ENCODE results near the gene ADAM19. TPM values are rescaled to one million over a fixed set of nuclear protein-coding genes. Genes with fewer than 3 reads are reported as not detected.

Gene ADAM19
- polyA plus RNA-seq, 4 donors, result 0.67 to 6.5 (median 2.2) TPM

DNA sequence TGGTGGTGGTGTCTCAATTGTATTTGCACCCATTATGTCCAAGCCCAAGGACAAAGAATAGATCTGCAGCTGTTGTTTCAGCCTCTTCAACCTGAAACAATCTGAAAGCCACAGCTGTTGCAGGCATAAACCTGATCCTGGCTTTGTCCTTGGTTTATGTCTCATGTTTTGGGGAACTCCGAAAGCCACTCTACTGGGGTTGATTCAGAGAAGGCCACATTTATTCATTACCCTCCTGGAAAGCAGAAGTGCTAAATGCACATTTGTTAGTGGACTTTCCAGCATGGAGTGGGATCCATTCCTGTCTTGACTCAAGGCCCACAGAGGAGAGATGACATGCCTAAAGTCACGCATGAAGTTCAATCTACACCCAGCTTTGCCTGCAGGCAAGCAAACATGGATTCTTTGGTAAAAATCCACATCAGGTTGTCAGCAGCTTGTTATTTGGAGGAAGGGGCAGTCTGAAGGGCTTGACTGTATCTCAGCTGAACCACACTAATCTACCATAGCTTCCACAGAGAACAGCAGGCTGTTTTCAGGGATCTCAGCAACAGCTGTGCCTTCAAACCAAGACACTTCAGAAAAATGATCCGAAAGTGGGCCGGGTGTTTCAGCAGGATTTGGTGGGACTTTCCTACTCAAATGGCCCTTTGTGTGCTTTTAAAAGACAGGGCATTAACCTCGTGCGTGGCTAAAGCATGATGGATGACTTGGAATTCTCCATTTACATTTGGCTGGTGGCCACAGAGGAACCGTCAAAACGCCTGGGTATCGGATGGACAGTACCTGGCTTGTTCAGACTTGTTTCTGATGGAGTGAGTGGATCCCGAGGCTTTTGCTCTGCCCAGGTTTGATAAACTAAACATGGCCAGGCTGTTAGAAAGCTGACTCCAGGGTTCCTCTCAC lies 36.2 kb upstream of the ADAM19 start:
- Histone ChIP-seq H3K27ac (ENCODE audit: low read depth in 1 of 3, low read length in 2 of 3) (peak overlapping the region in 1 of 3 donors; percentile 52), H3K27me3 (ENCODE audit: control insufficient read depth in 3 of 3, insufficient read depth in 3 of 3, low read length in 3 of 3) (no peaks in the 10 kb centered on the region), H3K9me3 (ENCODE audit: control insufficient read depth in 2 of 2, insufficient read depth in 1 of 2, low read depth in 1 of 2, low read length in 1 of 2) (no peaks in the 10 kb centered on the region), H3K4me1 (ENCODE audit: control insufficient read depth in 3 of 3, insufficient read depth in 2 of 3, low read depth in 1 of 3, low read length in 2 of 3) (peaks cover 0 to 12% (median 2%) of the 10 kb centered on the region in 3 donors), H3K4me3 (ENCODE audit: low read depth in 1 of 3, low read length in 3 of 3) (no peak overlapping the region), H3K36me3 (ENCODE audit: control insufficient read depth in 3 of 3, insufficient read depth in 2 of 3, low read depth in 1 of 3, low read length in 3 of 3) (no peaks in the 10 kb centered on the region)
- WGBS, 3 donors, result 74 to 93% (median 88%) methylated on average over 10 of the region's 10 CpGs
- DNase-seq, result no peak
- no peak for FAIRE-seq

DNA sequence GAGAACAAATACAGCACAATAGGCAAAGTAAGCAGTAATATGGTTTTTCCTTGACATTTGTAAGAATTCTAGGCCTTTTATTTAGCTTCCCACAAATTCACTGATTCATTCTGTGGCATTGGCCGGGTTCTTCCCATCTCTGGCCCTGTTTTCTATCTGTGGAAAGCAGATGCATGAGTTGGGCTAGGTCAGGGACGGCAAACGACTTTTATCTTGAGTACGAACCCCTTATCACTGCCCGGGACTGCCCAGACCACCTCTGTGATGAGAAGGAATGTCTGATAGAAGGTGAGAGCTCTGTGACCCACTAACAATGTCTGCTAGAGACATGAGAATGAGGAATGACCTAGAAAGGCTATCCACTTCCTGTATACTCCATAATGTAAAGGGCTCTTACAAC lies 35.4 kb upstream of the ADAM19 start:
- Histone ChIP-seq H3K27ac (ENCODE audit: low read depth in 1 of 3, low read length in 2 of 3) (no peak overlapping the region), H3K4me1 (ENCODE audit: control insufficient read depth in 3 of 3, insufficient read depth in 2 of 3, low read depth in 1 of 3, low read length in 2 of 3) (peaks cover 0 to 12% (median 2%) of the 10 kb centered on the region in 3 donors), H3K4me3 (ENCODE audit: low read depth in 1 of 3, low read length in 3 of 3) (no peak overlapping the region), H3K36me3 (ENCODE audit: control insufficient read depth in 3 of 3, insufficient read depth in 2 of 3, low read depth in 1 of 3, low read length in 3 of 3) (no peaks in the 10 kb centered on the region), H3K9me3 (ENCODE audit: control insufficient read depth in 2 of 2, insufficient read depth in 1 of 2, low read depth in 1 of 2, low read length in 1 of 2) (no peaks in the 10 kb centered on the region), H3K27me3 (ENCODE audit: control insufficient read depth in 3 of 3, insufficient read depth in 3 of 3, low read length in 3 of 3) (no peaks in the 10 kb centered on the region)
- FAIRE-seq (no peak), DNase-seq (no peak)
- 78 to 85% (median 85%) methylated on average over 5 of the region's 5 CpGs for WGBS, 3 donors

DNA sequence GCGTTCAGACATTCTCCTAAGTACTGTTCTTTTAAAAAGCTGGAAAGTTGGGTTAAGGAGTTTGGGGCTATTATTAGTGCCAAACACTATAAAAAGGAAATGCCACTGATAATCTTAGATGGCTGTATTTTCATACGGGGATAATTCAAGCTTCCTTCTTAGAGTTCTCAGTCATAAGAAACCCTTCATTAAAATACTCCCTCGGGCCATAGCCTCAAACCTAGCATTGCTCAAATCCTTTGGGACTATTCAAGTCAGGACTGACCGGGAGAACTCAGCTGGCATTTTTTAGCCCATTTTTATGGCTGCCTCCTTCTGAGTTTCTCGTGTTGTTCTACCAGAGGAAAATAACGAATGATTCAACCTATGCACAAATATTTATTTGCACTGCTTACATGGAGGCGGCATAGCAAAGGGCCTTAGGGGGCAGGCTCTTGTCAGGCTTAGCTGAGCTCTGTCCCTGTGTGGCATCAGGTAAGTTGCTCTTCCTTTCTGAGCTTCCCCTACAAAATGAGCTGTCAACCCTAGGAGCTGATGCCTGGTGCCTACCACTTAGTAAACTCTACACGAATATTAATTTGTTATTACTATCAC lies 33.5 kb upstream of the ADAM19 start:
- 75 to 78% (median 78%) methylated on average over 8 of the region's 8 CpGs for WGBS, 3 donors
- FAIRE-seq (no peak), DNase-seq (no peak)
- H3K27ac ChIP-seq (ENCODE audit: low read depth in 1 of 3, low read length in 2 of 3), result no peak overlapping the region
- no peaks in the 10 kb centered on the region for H3K36me3 ChIP-seq (ENCODE audit: control insufficient read depth in 3 of 3, insufficient read depth in 2 of 3, low read depth in 1 of 3, low read length in 3 of 3)
- no peaks in the 10 kb centered on the region for H3K9me3 ChIP-seq (ENCODE audit: control insufficient read depth in 2 of 2, insufficient read depth in 1 of 2, low read depth in 1 of 2, low read length in 1 of 2)
- no peaks in the 10 kb centered on the region for H3K27me3 ChIP-seq (ENCODE audit: control insufficient read depth in 3 of 3, insufficient read depth in 3 of 3, low read length in 3 of 3)
- H3K4me3 ChIP-seq (ENCODE audit: low read depth in 1 of 3, low read length in 3 of 3), result no peak overlapping the region
- peaks cover 0 to 12% (median 2%) of the 10 kb centered on the region in 3 donors for H3K4me1 ChIP-seq (ENCODE audit: control insufficient read depth in 3 of 3, insufficient read depth in 2 of 3, low read depth in 1 of 3, low read length in 2 of 3)

DNA sequence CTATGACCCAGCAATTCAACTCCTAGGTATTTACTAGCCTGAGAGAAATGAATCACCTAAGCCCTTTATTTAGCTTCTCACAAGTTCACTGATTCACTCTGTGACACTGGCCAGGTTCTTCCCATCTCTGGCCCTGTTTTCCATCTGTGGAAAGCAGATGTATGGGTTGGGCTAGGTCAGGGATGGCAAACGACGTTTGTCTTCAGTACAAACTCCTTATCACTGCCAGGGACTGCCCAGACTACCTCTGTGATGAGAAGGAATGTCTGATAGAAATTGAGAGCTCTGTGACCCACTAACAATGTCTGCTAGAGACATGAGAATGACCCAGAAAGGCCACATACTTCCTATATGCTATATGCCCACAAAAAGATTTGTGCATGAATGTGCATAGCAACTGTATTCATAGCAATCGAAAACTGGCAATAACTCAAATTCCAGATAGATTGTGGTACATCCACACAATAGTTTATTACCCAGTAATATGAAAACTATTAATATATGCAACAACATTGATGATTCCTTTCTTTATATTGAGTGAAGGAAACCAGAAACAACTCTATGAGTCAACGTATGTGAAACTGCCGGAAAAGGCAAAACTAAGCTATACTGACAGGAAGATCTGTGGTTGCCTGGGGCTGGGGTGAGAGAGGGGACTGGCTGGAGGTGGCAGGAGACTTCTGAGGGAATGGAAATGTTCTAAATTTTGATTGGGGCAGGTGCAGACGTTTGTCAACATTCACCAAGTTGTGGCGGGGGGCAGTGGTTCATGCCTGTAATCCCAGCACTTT lies 32.0 kb upstream of the ADAM19 start:
- Histone ChIP-seq H3K27ac (ENCODE audit: low read depth in 1 of 3, low read length in 2 of 3) (peak overlapping the region in 1 of 3 donors; percentile 55), H3K36me3 (ENCODE audit: control insufficient read depth in 3 of 3, insufficient read depth in 2 of 3, low read depth in 1 of 3, low read length in 3 of 3) (no peaks in the 10 kb centered on the region), H3K4me1 (ENCODE audit: control insufficient read depth in 3 of 3, insufficient read depth in 2 of 3, low read depth in 1 of 3, low read length in 2 of 3) (peaks cover 0 to 2% (median 0%) of the 10 kb centered on the region in 3 donors), H3K4me3 (ENCODE audit: low read depth in 1 of 3, low read length in 3 of 3) (no peak overlapping the region), H3K9me3 (ENCODE audit: control insufficient read depth in 2 of 2, insufficient read depth in 1 of 2, low read depth in 1 of 2, low read length in 1 of 2) (no peaks in the 10 kb centered on the region), H3K27me3 (ENCODE audit: control insufficient read depth in 3 of 3, insufficient read depth in 3 of 3, low read length in 3 of 3) (no peaks in the 10 kb centered on the region)
- DNase-seq, result peak in 1 of 2 donors; percentile 49
- no peak for FAIRE-seq
- 44 to 58% (median 46%) methylated on average over 7 of the region's 7 CpGs for WGBS, 3 donors

DNA sequence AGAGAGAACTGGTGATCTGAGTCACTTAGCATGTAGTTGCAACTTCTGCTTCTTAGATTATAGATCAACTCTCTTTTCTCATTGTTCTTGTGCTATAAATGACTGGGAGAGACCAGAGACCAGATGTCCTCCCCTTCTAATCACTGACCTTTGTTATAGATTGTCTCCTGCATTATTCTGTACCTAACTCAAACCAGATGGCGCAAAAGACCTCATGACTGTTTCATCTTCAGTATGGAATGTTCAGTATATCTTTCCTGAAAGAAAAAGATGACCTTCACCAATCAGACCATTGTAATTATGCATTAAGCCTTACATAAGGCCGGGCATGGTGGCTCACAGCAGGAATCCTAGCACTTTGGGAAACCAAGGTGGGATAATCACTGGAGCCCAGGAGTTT lies 30.5 kb upstream of the ADAM19 start:
- FAIRE-seq, result no peak
- WGBS, 3 donors, result 94 to 98% (median 95%) methylated on average over 2 of the region's 2 CpGs
- Histone ChIP-seq H3K4me3 (ENCODE audit: low read depth in 1 of 3, low read length in 3 of 3) (no peak overlapping the region), H3K36me3 (ENCODE audit: control insufficient read depth in 3 of 3, insufficient read depth in 2 of 3, low read depth in 1 of 3, low read length in 3 of 3) (no peaks in the 10 kb centered on the region), H3K4me1 (ENCODE audit: control insufficient read depth in 3 of 3, insufficient read depth in 2 of 3, low read depth in 1 of 3, low read length in 2 of 3) (no peaks in the 10 kb centered on the region), H3K27me3 (ENCODE audit: control insufficient read depth in 3 of 3, insufficient read depth in 3 of 3, low read length in 3 of 3) (no peaks in the 10 kb centered on the region), H3K27ac (ENCODE audit: low read depth in 1 of 3, low read length in 2 of 3) (no peak overlapping the region), H3K9me3 (ENCODE audit: control insufficient read depth in 2 of 2, insufficient read depth in 1 of 2, low read depth in 1 of 2, low read length in 1 of 2) (no peaks in the 10 kb centered on the region)
- no peak for DNase-seq

DNA sequence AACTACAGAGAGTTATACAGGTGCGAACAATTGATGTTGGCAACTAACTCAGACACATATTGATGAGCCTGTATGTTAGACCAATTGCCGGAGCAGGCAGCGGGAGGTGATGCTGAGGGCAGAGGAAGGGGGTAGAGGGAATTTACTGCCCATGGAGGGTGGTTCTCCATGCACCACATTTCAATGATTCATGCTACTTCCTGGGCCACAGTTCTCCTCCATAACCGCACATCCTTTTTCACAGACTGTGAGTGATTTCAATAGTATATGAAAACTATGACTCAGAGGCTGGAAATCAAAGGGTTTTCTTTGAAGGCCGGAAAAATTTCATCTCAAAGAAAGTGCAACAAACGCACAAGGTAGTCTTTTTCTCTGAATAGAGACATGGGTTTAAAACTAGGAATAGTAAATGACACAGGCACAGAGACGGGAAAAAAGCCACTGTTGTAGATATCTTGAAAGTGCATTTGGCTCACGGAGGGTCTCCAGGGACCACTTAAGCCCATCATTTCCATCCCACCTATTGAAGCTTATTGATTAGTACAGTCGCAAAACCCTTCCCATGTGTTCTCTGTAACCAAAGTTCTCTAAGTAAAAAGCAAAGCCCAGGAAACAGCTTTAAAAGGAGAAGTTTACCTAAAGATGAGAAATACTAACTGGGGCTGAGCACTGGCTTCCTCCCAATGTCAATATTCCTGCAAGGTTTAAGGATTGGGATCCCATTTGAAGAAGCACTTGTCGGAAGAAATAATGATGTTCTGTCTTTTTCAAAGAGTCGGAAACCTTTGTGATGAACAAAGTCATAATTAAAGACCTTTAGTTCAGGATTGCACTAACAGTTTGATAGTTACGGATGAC lies 28.0 kb upstream of the ADAM19 start:
- no peak overlapping the region for H3K4me3 ChIP-seq (ENCODE audit: low read depth in 1 of 3, low read length in 3 of 3)
- no peaks in the 10 kb centered on the region for H3K4me1 ChIP-seq (ENCODE audit: control insufficient read depth in 3 of 3, insufficient read depth in 2 of 3, low read depth in 1 of 3, low read length in 2 of 3)
- FAIRE-seq, result no peak
- H3K27me3 ChIP-seq (ENCODE audit: control insufficient read depth in 3 of 3, insufficient read depth in 3 of 3, low read length in 3 of 3), result no peaks in the 10 kb centered on the region
- peak in 1 of 2 donors; percentile 35 for DNase-seq
- no peaks in the 10 kb centered on the region for H3K36me3 ChIP-seq (ENCODE audit: control insufficient read depth in 3 of 3, insufficient read depth in 2 of 3, low read depth in 1 of 3, low read length in 3 of 3)
- H3K9me3 ChIP-seq (ENCODE audit: control insufficient read depth in 2 of 2, insufficient read depth in 1 of 2, low read depth in 1 of 2, low read length in 1 of 2), result no peaks in the 10 kb centered on the region
- peak overlapping the region in 1 of 3 donors; percentile 60 for H3K27ac ChIP-seq (ENCODE audit: low read depth in 1 of 3, low read length in 2 of 3)
- 69 to 80% (median 78%) methylated on average over 12 of the region's 12 CpGs for WGBS, 3 donors

DNA sequence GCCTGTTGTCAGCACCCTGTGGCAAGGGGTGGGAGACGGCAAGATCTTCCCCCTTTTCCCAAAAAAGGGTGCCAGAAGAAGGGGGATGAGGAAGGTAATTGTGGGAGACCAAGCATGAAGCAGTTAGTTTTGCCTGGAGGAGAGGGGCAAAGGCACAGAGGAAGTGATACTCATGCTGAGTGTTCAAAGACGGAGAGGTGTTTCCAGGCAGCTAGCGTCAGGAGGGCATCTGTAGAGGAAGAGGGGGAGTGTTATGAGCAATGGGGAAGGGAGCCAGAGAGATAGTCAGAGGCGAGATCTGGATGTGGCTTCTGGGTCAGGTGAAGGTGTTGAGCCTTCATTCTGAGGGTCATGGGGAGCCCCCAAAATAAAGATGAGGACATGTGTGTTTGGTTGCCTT lies 26.9 kb upstream of the ADAM19 start:
- H3K27ac ChIP-seq (ENCODE audit: low read depth in 1 of 3, low read length in 2 of 3), result peak overlapping the region in 1 of 3 donors; percentile 66

More for the DNA sequence above, 26.9 kb upstream of the ADAM19 start:
- FAIRE-seq (no peak), DNase-seq (no peak)
- 67 to 91% (median 80%) methylated on average over 4 of the region's 4 CpGs for WGBS, 3 donors
- Histone ChIP-seq H3K4me3 (ENCODE audit: low read depth in 1 of 3, low read length in 3 of 3) (no peak overlapping the region), H3K4me1 (ENCODE audit: control insufficient read depth in 3 of 3, insufficient read depth in 2 of 3, low read depth in 1 of 3, low read length in 2 of 3) (no peaks in the 10 kb centered on the region), H3K27me3 (ENCODE audit: control insufficient read depth in 3 of 3, insufficient read depth in 3 of 3, low read length in 3 of 3) (no peaks in the 10 kb centered on the region), H3K36me3 (ENCODE audit: control insufficient read depth in 3 of 3, insufficient read depth in 2 of 3, low read depth in 1 of 3, low read length in 3 of 3) (no peaks in the 10 kb centered on the region), H3K9me3 (ENCODE audit: control insufficient read depth in 2 of 2, insufficient read depth in 1 of 2, low read depth in 1 of 2, low read length in 1 of 2) (no peaks in the 10 kb centered on the region)

Measured in small intestine (tissue), 7 donors.